ENCODE data around the gene TP63. TPM values are rescaled to one million over a fixed set of nuclear protein-coding genes. Genes with fewer than 3 reads are reported as not detected.
A peak's percentile ranks its signal among the peaks of the same experiment; 100 is the strongest.

TP63 gene
- total RNA-seq, 1 donor from 2014 or later, result 122 TPM

GRCh38 chr3:189758186-189758585 lies 127.0 kb downstream of the TP63 start:
- no peak overlapping the region for H3K4me3 ChIP-seq (ENCODE audit: low read depth, low read length)
- H3K36me3 ChIP-seq (ENCODE audit: control insufficient read depth, insufficient read depth, low read length), result no peaks in the 10 kb centered on the region
- H3K27me3 ChIP-seq (ENCODE audit: control insufficient read depth, insufficient read depth, low read length), result no peaks in the 10 kb centered on the region
- no peak for FAIRE-seq
- no peak for TF ChIP-seq CTCF (IDR thresholded peaks at IDR 0.05; ENCODE audit: insufficient read depth, low read length, severe bottlenecking)
- no peak for DNase-seq (ENCODE audit: low read depth)

GRCh38 chr3:189766416-189766815 lies 135.2 kb downstream of the TP63 start:
- DNase-seq (ENCODE audit: low read depth), result peak; percentile 61
- H3K36me3 ChIP-seq (ENCODE audit: control insufficient read depth, insufficient read depth, low read length), result no peaks in the 10 kb centered on the region
- no peak overlapping the region for H3K4me3 ChIP-seq (ENCODE audit: low read depth, low read length)
- no peak for FAIRE-seq
- TF ChIP-seq CTCF (IDR thresholded peaks at IDR 0.05; ENCODE audit: insufficient read depth, low read length, severe bottlenecking), result no peak
- H3K27me3 ChIP-seq (ENCODE audit: control insufficient read depth, insufficient read depth, low read length), result no peaks in the 10 kb centered on the region

DNA sequence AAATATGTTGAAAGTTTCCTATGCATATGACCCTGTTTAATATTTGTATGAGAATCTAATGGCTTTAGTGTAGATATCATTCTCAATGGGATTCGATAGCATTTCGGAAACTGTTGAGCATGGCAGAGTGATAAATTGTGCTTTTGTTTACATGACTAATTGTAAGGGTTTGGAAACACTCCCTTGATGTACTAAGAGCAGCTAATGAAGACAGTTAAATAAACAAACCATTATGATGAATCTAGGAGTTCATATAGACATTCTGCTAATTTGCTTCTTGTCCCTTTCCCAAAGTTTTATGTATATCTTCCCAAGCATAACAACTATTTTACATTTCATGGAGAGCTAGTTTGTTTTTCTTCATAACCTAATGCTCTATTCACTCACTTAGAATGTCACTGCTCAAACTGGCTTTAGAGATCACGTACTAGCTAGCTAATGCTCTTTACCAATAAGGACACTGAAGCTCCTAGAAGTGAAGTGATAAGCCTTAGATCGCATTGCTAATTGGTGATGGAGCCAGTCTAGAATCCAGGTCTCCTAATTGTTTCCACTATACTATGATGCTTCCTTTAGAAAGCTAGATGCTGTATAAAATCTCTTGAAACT lies 140.8 kb downstream of the TP63 start:
- no peak overlapping the region for H3K4me3 ChIP-seq (ENCODE audit: low read depth, low read length)
- FAIRE-seq (no peak), DNase-seq (ENCODE audit: low read depth) (no peak)
- H3K36me3 ChIP-seq (ENCODE audit: control insufficient read depth, insufficient read depth, low read length), result no peaks in the 10 kb centered on the region
- no peak for TF ChIP-seq CTCF (IDR thresholded peaks at IDR 0.05; ENCODE audit: insufficient read depth, low read length, severe bottlenecking)
- no peaks in the 10 kb centered on the region for H3K27me3 ChIP-seq (ENCODE audit: control insufficient read depth, insufficient read depth, low read length)

DNA sequence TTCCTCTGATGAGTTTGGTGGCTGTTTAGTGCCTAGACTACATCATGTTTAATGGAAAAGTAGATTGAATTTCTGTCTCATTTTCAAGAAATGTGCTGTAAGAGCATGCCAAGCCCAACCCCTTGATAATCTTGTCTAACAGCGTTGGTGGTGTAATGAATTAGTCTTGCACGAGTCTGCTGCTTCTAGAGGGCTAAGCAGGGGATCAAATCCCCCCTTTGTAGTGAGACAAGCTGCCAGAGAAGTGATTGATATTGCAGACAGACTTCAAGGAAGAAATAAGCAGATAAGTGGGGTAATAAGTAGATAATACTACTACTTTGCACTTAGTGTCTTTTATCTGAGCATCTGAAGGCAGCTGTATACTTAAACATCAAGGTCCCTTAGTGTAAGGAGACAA lies 141.4 kb downstream of the TP63 start:
- H3K36me3 ChIP-seq (ENCODE audit: control insufficient read depth, insufficient read depth, low read length), result no peaks in the 10 kb centered on the region
- no peak for TF ChIP-seq CTCF (IDR thresholded peaks at IDR 0.05; ENCODE audit: insufficient read depth, low read length, severe bottlenecking)
- no peaks in the 10 kb centered on the region for H3K27me3 ChIP-seq (ENCODE audit: control insufficient read depth, insufficient read depth, low read length)
- no peak overlapping the region for H3K4me3 ChIP-seq (ENCODE audit: low read depth, low read length)
- no peak for FAIRE-seq
- no peak for DNase-seq (ENCODE audit: low read depth)

GRCh38 chr3:189773056-189773455 lies 141.9 kb downstream of the TP63 start:
- Histone ChIP-seq H3K27me3 (ENCODE audit: control insufficient read depth, insufficient read depth, low read length) (no peaks in the 10 kb centered on the region), H3K36me3 (ENCODE audit: control insufficient read depth, insufficient read depth, low read length) (no peaks in the 10 kb centered on the region), H3K4me3 (ENCODE audit: low read depth, low read length) (no peak overlapping the region)
- FAIRE-seq (no peak), DNase-seq (ENCODE audit: low read depth) (no peak)
- TF ChIP-seq CTCF (IDR thresholded peaks at IDR 0.05; ENCODE audit: insufficient read depth, low read length, severe bottlenecking), result no peak

All from bronchial epithelial cell (primary cell).